Activated CD4-positive, alpha-beta T cell treated with anti-CD3 and anti-CD28 coated beads, Interleukin-2, Interleukin-6, amounts not matched to agents 100 ng/mL and 50 ng/mL, durations not matched to agents 16 hours and 8 hours (primary cell): ENCODE data around the gene TIMM17B.
"Not testable (repeated sequence)": the region's sequence is repeated elsewhere in the genome, so short reads cannot be mapped to it uniquely, and the experiment has no call there.

Experiments used
- DNase-seq: peaks from one replicate; pipeline ENCODE4 v3.0.0-alpha.2; 2020

TIMM17B gene

DNA sequence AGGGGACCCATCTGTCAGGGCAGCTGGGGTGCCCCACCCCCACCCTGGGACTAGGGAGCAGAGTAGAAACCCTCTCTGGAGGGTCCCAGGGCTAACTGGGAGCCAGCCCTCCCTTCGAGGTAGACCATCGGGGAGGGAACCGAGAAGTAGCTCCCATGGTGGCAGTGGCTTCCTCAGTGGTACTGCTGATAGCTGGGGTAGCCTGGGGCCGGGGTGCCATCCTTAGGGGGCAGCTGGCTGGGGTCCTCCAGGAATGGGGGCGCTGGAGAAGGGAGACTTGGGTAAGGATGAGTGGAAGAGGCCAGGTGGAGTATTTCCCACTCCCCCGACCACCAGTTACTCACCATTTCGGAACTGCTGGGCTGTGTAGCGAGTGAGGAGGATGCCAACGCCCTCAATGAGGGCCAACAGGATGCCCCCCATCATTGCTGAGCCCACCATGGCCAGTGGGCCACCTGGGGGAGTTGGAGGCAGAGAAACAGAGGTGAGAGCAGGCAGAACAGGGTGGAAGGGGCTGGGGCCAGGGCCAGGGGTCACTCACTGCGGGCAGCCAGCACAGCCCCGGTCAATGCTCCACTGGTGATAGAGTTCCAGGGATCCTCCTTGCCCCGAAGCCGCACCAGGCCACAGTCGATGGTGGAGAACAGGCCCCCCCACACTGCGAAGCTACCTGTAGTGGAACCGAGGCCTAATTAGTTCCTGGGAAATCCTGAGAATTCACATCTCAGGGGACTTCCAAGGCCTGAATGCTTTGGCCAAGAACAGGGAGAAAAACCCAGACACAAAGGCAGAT, 3.8 kb downstream of the TIMM17B start:
- DNase-seq: no peak

DNA sequence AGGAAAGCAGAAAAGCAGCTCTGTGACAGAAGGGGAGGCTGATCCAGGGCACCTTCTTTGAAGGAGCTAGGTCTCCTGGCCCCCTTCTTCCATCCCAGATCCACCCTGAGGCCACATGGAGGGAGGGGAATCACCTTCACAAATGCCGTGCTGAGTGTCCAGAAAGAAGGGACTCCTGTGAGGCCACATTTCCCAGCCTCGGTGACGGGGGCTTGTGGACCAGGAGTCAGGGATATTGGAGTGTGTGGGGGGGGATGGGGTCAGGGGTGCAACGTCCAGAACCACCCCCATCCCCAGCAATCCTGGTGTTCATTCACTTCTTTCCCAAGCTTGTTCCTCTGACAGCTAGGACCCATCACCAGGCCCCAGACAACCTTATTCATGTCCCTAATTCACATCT, 4.7 kb downstream of the TIMM17B start:
- no peak for DNase-seq

DNA sequence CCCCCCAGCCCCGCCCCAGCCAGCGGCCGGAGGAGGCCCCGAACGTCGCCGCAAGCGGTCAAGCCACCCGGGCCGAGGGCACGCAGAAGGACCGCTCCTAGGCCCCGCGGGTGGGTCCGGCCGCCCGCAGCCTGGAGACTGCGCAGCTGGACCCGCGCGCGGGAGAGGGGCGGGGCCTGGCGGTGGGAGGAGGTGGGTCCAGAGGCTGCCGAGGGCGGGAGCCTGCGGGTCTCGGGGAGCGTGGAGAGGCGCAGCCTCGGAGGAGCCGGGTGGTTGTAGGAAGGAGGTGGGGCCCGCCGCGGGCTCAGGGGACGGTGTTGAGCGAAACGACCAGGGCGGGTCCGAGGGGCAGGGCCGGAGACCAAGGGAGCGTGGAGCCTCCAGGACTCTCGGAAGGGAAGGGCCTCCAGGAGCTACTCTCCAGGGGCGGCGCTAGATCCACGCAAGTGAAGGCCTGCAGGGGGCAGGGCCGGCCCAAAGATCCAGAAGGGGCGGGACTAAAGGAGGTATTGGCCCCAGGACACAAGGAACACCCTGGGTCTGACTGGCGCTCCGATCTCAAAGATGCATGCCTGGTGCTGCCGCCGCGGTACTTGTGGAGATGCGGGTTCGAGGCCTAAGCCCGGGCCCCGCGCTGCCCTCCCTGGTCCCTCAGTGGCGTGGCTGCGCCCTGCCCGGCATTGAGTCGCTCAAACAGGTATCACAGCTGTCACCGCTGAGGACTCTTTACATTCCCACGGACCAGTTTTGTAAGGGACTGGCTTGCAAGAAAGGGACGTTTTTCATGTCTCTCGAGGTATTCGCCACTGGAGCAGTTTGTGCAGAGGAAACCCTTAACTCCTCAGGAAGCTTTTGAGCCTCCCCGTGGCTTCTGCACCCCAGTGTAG, 5.9 kb downstream of the TIMM17B start:
- peak; percentile 77 for DNase-seq

DNA sequence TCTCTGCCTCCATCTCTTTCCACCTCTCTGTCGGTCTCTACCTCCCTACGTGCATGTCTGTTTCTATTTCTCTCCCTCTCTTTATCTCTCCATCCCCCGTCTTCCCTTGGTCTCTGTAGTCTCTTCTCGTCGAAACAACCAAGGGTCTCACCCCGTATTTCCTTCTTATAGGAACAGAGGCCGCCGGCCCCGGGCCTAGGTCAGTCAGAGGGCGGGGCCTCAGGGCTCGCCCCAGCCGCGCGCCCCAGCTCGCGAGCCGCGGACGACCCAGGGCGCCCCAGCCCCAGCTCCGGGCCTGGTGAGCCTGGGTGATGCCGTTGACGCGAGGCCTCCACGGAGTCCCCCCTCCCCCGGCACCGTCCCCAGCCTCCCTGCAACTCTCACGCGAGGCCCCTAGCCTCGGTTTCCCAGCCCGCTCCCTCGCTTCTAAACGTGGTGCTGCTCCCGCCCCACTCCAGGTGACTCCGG, 6.6 kb downstream of the TIMM17B start:
- DNase-seq: peak; percentile 18

DNA sequence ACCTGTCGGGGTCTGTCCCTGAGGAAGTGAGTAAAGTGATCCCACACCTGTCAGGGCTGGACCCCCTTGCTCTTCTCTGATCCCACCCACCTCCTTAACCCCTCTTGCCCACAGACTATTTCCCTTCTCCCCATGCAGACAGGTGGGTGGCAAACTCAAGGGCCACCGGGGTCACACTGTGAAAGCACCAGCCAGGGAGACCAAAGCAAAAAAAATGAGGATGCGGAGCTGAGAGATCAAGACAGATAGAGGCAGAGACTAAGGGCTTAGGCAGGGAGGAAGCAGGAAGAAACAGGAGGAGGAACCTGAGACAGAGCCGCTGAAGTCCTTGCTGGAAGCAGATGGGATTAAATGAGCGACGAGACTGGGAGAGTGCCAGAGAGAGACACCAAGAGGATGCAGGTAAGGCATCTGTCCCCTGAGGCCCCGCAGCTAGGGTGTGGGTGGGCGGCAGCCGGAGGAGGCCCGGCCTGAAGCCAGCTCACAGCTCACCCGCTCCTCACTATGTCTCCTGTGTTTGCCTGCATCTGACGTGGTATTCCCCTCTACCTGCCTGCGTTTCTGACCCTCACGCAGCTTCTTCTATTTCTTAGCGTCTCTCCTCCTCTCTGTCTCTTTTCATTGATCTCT, 7.2 kb downstream of the TIMM17B start:
- DNase-seq: no peak

DNA sequence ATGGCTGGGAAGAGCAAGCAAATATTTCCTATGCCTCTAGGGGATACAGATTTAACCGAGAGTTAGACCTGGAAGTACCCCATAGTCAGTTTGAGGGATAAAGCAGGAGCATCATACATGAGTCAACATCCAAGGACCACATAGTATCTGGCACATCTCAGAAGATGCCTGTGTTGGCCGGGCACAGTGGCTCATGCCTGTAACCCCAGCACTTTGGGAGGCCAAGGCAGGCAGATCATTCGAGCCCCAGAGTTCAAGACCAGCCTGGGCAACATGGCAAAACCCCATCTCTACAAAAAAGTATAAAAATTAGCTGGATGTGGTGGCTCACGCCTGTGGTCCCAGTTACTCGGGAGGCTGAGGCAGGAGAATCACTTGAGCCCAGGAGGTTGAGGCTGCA, 11.0 kb downstream of the TIMM17B start:
- not testable (repeated sequence) for DNase-seq

- DNase-seq: no peak
These were observed 13.8 kb downstream of the TIMM17B start for GRCh38 chrX:48883729-48884128.

DNA sequence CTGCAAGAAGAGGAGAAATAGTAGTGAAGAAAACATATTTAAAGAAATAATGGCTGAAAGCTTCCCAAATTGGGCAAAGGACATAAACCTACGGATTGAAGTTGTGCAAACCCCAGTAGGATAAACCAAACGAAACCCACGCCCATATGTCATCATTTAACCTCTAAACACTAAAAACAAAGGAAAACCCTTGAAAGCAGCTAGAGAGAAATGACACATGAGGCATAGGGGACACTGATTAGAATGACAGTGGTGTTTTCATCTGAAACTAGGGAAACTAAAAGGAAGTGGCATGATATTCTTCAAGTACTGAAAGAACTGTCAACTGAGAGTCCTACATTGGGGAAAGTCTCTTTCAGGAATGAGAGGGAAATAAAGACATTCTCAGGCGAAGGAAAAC, 20.6 kb downstream of the TIMM17B start:
- DNase-seq: not testable (repeated sequence)

GRCh38 chrX:48872017-48872416, 25.6 kb downstream of the TIMM17B start:
- DNase-seq: not testable (repeated sequence)

DNA sequence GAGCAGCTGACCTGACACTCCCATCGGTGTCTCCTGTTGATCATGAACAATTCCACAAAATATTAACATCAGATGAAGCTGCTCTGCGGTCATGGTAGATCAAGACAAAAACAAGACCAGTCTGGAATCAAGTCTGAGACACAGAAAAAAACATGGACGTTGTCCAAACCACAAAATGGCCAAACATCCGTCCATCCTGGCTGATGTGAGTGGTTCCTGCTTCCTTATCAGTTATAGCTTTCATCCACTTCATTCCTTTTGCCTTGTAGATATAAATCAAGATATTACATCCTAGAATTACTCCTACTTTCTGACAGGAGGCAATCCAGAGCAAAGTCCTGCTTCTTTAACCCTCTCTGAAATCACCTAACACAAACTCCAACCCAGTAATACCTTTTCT, 33.4 kb downstream of the TIMM17B start:
- no peak for DNase-seq

- DNase-seq: peak; percentile 13
These were observed 42.7 kb downstream of the TIMM17B start for GRCh38 chrX:48854898-48855297.

- DNase-seq: not testable (repeated sequence)
These were observed 43.3 kb downstream of the TIMM17B start for GRCh38 chrX:48854121-48854804.

- DNase-seq: not testable (repeated sequence)
These were observed 44.1 kb downstream of the TIMM17B start for GRCh38 chrX:48853494-48853893.

- DNase-seq: no peak
These were observed 44.7 kb downstream of the TIMM17B start for GRCh38 chrX:48852857-48853256.

GRCh38 chrX:48848847-48849246, 48.7 kb downstream of the TIMM17B start:
- no peak for DNase-seq
